HepG2 (cell line): ENCODE results near the gene MRFAP1L1. TPM values are rescaled to one million over a fixed set of nuclear protein-coding genes. Genes with fewer than 3 reads are reported as not detected.

Source experiments
- ATAC-seq: fragments of 200-7000 bp; cut with Tn5 transposase; 3 replicates; pipeline ENCODE4 v1.9.1; 2020; ENCODE audit warnings: mild to moderate bottlenecking, moderate library complexity
- BruUV-seq: library from RNA; stranded (reverse); fragments of 400-500 nt; replicated peaks from 2 replicates; lab custom pipeline; 2021; lab: Mats Ljungman, UMichigan
- CTCF ChIA-PET: fragments of 300-600 bp; formaldehyde crosslinking; extraction: SDS; loops from one replicate; lab custom pipeline; 2021; ENCODE audit warnings: low total read pairs, inconsistent platforms, low intra/inter-chr PET ratio; lab: Yijun Ruan, JAX
- POLR2A ChIA-PET: fragments of 350-600 bp; sonication (Branson Sonifier 250); formaldehyde crosslinking; loops from one replicate; lab custom pipeline; 2020; ENCODE audit warnings: antibody characterized with exemption, inconsistent platforms; lab: Yijun Ruan, JAX
- DNase-seq: peaks from one replicate; pipeline ENCODE4 v3.0.0-alpha.2; 2015; ENCODE audit warnings: low spot score
- FAIRE-seq: peaks from 3 replicates; lab custom pipeline; 2011; peaks lifted over from hg19 to GRCh38; lab: Jason Lieb, UNC
- H2AFZ ChIP-seq: one replicate; pipeline ENCODE4 v1.6.1; 2011; ENCODE audit warnings: low read length, inconsistent platforms
- H3K27ac ChIP-seq: fragments of 300-600 bp; 3 replicates; pipeline ENCODE4 v1.8.0; 2011; ENCODE audit warnings: mixed run types, mild to moderate bottlenecking, mixed read lengths, low read length, inconsistent platforms; ENCODE audit not compliant: insufficient read depth; ENCODE audit errors: extremely low read length
- H3K27me3 ChIP-seq, 2 experiments: fragments of 200-600 bp in 1 of 2; 2 replicates in 1 of 2; 3 replicates in 1 of 2; pipeline versions ENCODE4 v1.6.0 to v1.8.0; 2011; ENCODE audit warnings: low read length in 2 of 2, mild to moderate bottlenecking in 2 of 2, moderate library complexity in 2 of 2, inconsistent platforms in 1 of 2; ENCODE audit not compliant: insufficient read depth in 2 of 2, control insufficient read depth in 1 of 2
- H3K36me3 ChIP-seq, 2 experiments: fragments of 200-600 bp in 1 of 2; replicated peaks in 1 of 2; 2 replicates in 1 of 2; 3 replicates in 1 of 2; pipeline versions ENCODE4 v1.5.1 to v1.8.0; 2011; ENCODE audit warnings: low read length in 2 of 2, inconsistent platforms in 1 of 2; ENCODE audit not compliant: insufficient read depth in 2 of 2, control insufficient read depth in 1 of 2
- H3K4me1 ChIP-seq: 2 replicates; pipeline ENCODE4 v1.5.1; 2012; ENCODE audit warnings: low read length, inconsistent platforms; ENCODE audit not compliant: insufficient read depth
- H3K4me2 ChIP-seq: 2 replicates; pipeline ENCODE4 v1.6.0; 2011; ENCODE audit warnings: low read depth, low read length, inconsistent platforms
- H3K4me3 ChIP-seq, 3 experiments: fragments of 200-600 bp in 1 of 3; sonication (generic), shearing (Covaris generic) in 1 of 3; replicated peaks in 1 of 3; 2 replicates each; pipeline ENCODE4 v1.5.1; 2011 to 2016; ENCODE audit warnings: low read length in 3 of 3, inconsistent platforms in 2 of 3, low read depth in 2 of 3, mild to moderate bottlenecking in 2 of 3, control low read depth in 1 of 3, mixed read lengths in 1 of 3; ENCODE audit not compliant: insufficient read depth in 1 of 3
- H3K79me2 ChIP-seq: one replicate; pipeline ENCODE4 v1.6.1; 2011; ENCODE audit warnings: low read length, inconsistent platforms; ENCODE audit not compliant: insufficient read depth
- H3K9ac ChIP-seq: 2 replicates; pipeline ENCODE4 v1.6.0; 2011; ENCODE audit warnings: mild to moderate bottlenecking, low read depth, low read length, inconsistent platforms; ENCODE audit not compliant: insufficient read depth
- H3K9me3 ChIP-seq: 2 replicates; pipeline ENCODE4 v1.5.1; 2012; ENCODE audit warnings: mild to moderate bottlenecking, low read length
- H4K20me1 ChIP-seq: 2 replicates; pipeline ENCODE4 v1.6.0; 2011; ENCODE audit warnings: inconsistent platforms, mild to moderate bottlenecking, low read length, moderate library complexity; ENCODE audit not compliant: insufficient read depth
- CSRNP2 ChIP-seq: sonication (generic); formaldehyde crosslinking; conservative IDR thresholded peaks from 2 replicates; pipeline ENCODE4 v1.8.0; 2022; ENCODE audit warnings: low read depth, missing genetic modification reagents
- MED8 ChIP-seq: sonication (generic); formaldehyde crosslinking; IDR thresholded peaks from 2 replicates; pipeline ENCODE4 v1.8.1; 2023; ENCODE audit warnings: mild to moderate bottlenecking, missing genetic modification reagents; ENCODE audit not compliant: insufficient replicate concordance
- SAFB2 ChIP-seq: sonication (generic); formaldehyde crosslinking; IDR thresholded peaks from 2 replicates; pipeline ENCODE4 v1.5.1; 2020; ENCODE audit warnings: missing genetic modification reagents, low read depth, mild to moderate bottlenecking, borderline replicate concordance
- SALL1 ChIP-seq: sonication (generic); formaldehyde crosslinking; IDR thresholded peaks from 2 replicates; pipeline ENCODE4 v1.8.0; 2022; ENCODE audit warnings: mild to moderate bottlenecking, missing genetic modification reagents
- TBP ChIP-seq: sonication (generic); formaldehyde crosslinking; IDR thresholded peaks from 2 replicates; pipeline ENCODE4 v1.5.0; 2020; ENCODE audit warnings: missing genetic modification reagents
- THAP7 ChIP-seq: sonication (generic); formaldehyde crosslinking; IDR thresholded peaks from 2 replicates; pipeline ENCODE4 v1.8.1; 2023; ENCODE audit warnings: mild to moderate bottlenecking, missing genetic modification reagents
- ZBTB7A ChIP-seq: sonication (generic); formaldehyde crosslinking; IDR thresholded peaks from 2 replicates; pipeline ENCODE4 v1.8.0; 2022; ENCODE audit warnings: mild to moderate bottlenecking, missing genetic modification reagents
- ZGPAT ChIP-seq: IDR thresholded peaks from 2 replicates; pipeline ENCODE4 v1.6.1; 2016; ENCODE audit warnings: mild to moderate bottlenecking
- ZNF275 ChIP-seq: sonication (generic); formaldehyde crosslinking; IDR thresholded peaks from 2 replicates; pipeline ENCODE4 v1.8.0; 2022; ENCODE audit warnings: missing genetic modification reagents, mild to moderate bottlenecking, inconsistent platforms, borderline replicate concordance
- ZNF564 ChIP-seq: sonication (generic); formaldehyde crosslinking; IDR thresholded peaks from 2 replicates; pipeline ENCODE4 v1.8.1; 2023; ENCODE audit warnings: mild to moderate bottlenecking, missing genetic modification reagents
- WGBS: methylation state at CpG from one replicate; pipeline ENCODE4 v1.1.6; 2017; ENCODE audit warnings: low lambda C conversion rate; 5-methylcytosine and 5-hydroxymethylcytosine counted together
- in situ Hi-C: cut with HindIII; loops from 2 replicates; pipeline ENCODE4 v1.10.0; 2017; ENCODE audit warnings: low pct_unique_long_range_greater_than_20kb; ENCODE audit not compliant: extremely low pct_ligation_motif_present
- intact Hi-C: fragments of 100-400 bp; cut with micrococcal nuclease; formaldehyde crosslinking; loops from one replicate; pipeline ENCODE4 v1.10.0; 2022; ENCODE audit not compliant: unreplicated experiment
- polyA plus RNA-seq, 8 experiments: library from polyadenylated mRNA; depleted of rRNA in 3 of 8; stranded (reverse) in 7 of 8; unstranded in 1 of 8; fragments of >200 nt; fragmentation: Illumina TruSeq in 4 of 8; extraction: Trizol in 4 of 8; gene quantifications; 2 replicates each; pipeline versions ENCODE4 v1.2.1 to v1.2.3, GENCODE V29; 2011 to 2016; ENCODE audit warnings: low read depth in 4 of 8, missing spikeins in 1 of 8, mixed read lengths in 1 of 8; ENCODE audit not compliant: insufficient read depth in 1 of 8
- total RNA-seq, 5 experiments: library from RNA; depleted of rRNA; stranded (reverse); fragments of >200 nt; fragmentation: Illumina TruSeq; extraction: Trizol; gene quantifications; 2 replicates each; pipeline ENCODE4 v1.2.3, GENCODE V29; 2016; ENCODE audit warnings: low read depth in 1 of 5

The MRFAP1L1 gene
- total and polyA plus RNA-seq, 2 of the 13 experiments (the other 11 are each of a cell fraction or from before 2014, with no cell fraction given): 44.8 to 76.6 TPM

- TF ChIP-seq SAFB2 (CRISPR knock-in tag): no peak
Measured at GRCh38 chr4:6751611-6752485, 42.2 kb upstream of the MRFAP1L1 start (continued).

GRCh38 chr4:6750286-6751221, 40.9 kb upstream of the MRFAP1L1 start:
- H3K9ac ChIP-seq: peak overlapping the region; percentile 68
- ChIA-PET POLR2A (interaction anchor here (1.0 to 9.9 kb wide), 11 partner anchors 16 to 318 kb away, joined by 3 to 207 read pairs (median 6); a partner anchor contains a TSS), CTCF (no interaction called here)
- DNase-seq: no peak
- H3K4me1 ChIP-seq: peaks cover 99% of the 10 kb centered on the region
- ATAC-seq: no peak
- H3K27ac ChIP-seq: peak overlapping the region; percentile 83
- WGBS: 0% methylated on average over 12 of the region's 23 CpGs
- no peaks in the 10 kb centered on the region for H3K9me3 ChIP-seq
- H3K79me2 ChIP-seq: no peaks in the 10 kb centered on the region
- peak overlapping the region; percentile 99 for H3K4me2 ChIP-seq
- no TSS peak for BruUV-seq
- no peaks in the 10 kb centered on the region for H4K20me1 ChIP-seq
- intact Hi-C loops (no loop called here), in situ Hi-C loops (no loop called here)
- FAIRE-seq: peak; percentile 44
- no peaks in the 10 kb centered on the region for H3K36me3 ChIP-seq
- no peak overlapping the region for H2AFZ ChIP-seq
- no peaks in the 10 kb centered on the region; a peak in 1 of 5 replicates for H3K27me3 ChIP-seq
- H3K4me3 ChIP-seq: peak overlapping the region; percentile 58 to 74 (median 63)
- TF ChIP-seq ZNF275 (0 out of 2 replicates have a peak, but pooled peaks have one; percentile 41), CSRNP2 (CRISPR knock-in tag) (no peak), THAP7 (CRISPR knock-in tag) (0 out of 2 replicates have a peak, but pooled peaks have one; percentile 32), ZNF564 (CRISPR knock-in tag) (no peak), TBP (no peak), MED8 (CRISPR knock-in tag) (peak; percentile 16), ZBTB7A (CRISPR knock-in tag) (peak; percentile 18; the same call in 1 of the 2 replicates), ZGPAT (CRISPR knock-in tag) (peak; percentile 16; the same call in 1 of the 2 replicates), SALL1 (CRISPR knock-in tag) (no peak)
